H4 (cell line): ENCODE results near the gene ZNF655. TPM values are rescaled to one million over a fixed set of nuclear protein-coding genes. Genes with fewer than 3 reads are reported as not detected.
A peak's percentile ranks its signal among the peaks of the same experiment; 100 is the strongest.
"Not testable (repeated sequence)": the region's sequence is repeated elsewhere in the genome, so short reads cannot be mapped to it uniquely, and the experiment has no call there.

ENCODE experiments used
- DNase-seq: peaks from one replicate; pipeline ENCODE4 v3.0.0-alpha.2; 2015; ENCODE audit warnings: low spot score
- total RNA-seq: library from RNA; depleted of rRNA; stranded (reverse); fragments of >200 nt; shearing (Covaris generic); gene quantifications from 2 replicates; pipeline ENCODE4 v1.2.3, GENCODE V29; 2014

Gene ZNF655
- total RNA-seq, 1 experiment from 2014 or later: 51.2 TPM

GRCh38 chr7:99560834-99561736, 2.6 kb downstream of the ZNF655 start:
- DNase-seq: no peak

- DNase-seq: no peak
Measured at GRCh38 chr7:99561737-99562051, 3.3 kb downstream of the ZNF655 start.

GRCh38 chr7:99562114-99562784, 3.8 kb downstream of the ZNF655 start:
- DNase-seq: no peak

GRCh38 chr7:99562832-99563231, 4.4 kb downstream of the ZNF655 start:
- DNase-seq: peak; percentile 97

GRCh38 chr7:99563650-99564049, 5.2 kb downstream of the ZNF655 start:
- DNase-seq: peak; percentile 29

- not testable (repeated sequence) for DNase-seq
Measured at GRCh38 chr7:99568770-99569169, 10.3 kb downstream of the ZNF655 start.

GRCh38 chr7:99571768-99572167, 13.3 kb downstream of the ZNF655 start:
- DNase-seq: no peak

GRCh38 chr7:99573257-99573656, 14.8 kb downstream of the ZNF655 start:
- no peak for DNase-seq

- no peak for DNase-seq
Measured at GRCh38 chr7:99576251-99576650, 17.8 kb downstream of the ZNF655 start.

GRCh38 chr7:99579281-99579955, 21.0 kb downstream of the ZNF655 start:
- DNase-seq: no peak

GRCh38 chr7:99579956-99580777, 21.7 kb downstream of the ZNF655 start:
- no peak for DNase-seq

GRCh38 chr7:99580778-99581332, 22.4 kb downstream of the ZNF655 start:
- DNase-seq: not testable (repeated sequence)

GRCh38 chr7:99588868-99589267, 30.4 kb downstream of the ZNF655 start:
- no peak for DNase-seq

- no peak for DNase-seq
Measured at GRCh38 chr7:99594948-99595745, 36.7 kb downstream of the ZNF655 start.

GRCh38 chr7:99596408-99596955, 38.0 kb downstream of the ZNF655 start:
- DNase-seq: no peak

GRCh38 chr7:99597762-99598501, 39.5 kb downstream of the ZNF655 start, which contains the start of gene TMEM225B:
TSS of gene TMEM225B (plus strand) at chr7:99598267. CDS start at chr7:99604389, 6,122 bp downstream.
- no peak for DNase-seq

- DNase-seq: no peak
Measured at GRCh38 chr7:99599836-99600235, 41.4 kb downstream of the ZNF655 start.

- DNase-seq: no peak
Measured at GRCh38 chr7:99601656-99602310, 43.3 kb downstream of the ZNF655 start.

GRCh38 chr7:99605527-99605926, 47.1 kb downstream of the ZNF655 start:
- no peak for DNase-seq
